Activated naive CD4-positive, alpha-beta T cell (primary cell): ENCODE measurements around the gene KCNJ9.

ENCODE experiments used
- DNase-seq, 4 experiments: peaks; one replicate each; lab custom pipeline; 2025; lab: John Stamatoyannopoulos, UW

KCNJ9 gene

DNA sequence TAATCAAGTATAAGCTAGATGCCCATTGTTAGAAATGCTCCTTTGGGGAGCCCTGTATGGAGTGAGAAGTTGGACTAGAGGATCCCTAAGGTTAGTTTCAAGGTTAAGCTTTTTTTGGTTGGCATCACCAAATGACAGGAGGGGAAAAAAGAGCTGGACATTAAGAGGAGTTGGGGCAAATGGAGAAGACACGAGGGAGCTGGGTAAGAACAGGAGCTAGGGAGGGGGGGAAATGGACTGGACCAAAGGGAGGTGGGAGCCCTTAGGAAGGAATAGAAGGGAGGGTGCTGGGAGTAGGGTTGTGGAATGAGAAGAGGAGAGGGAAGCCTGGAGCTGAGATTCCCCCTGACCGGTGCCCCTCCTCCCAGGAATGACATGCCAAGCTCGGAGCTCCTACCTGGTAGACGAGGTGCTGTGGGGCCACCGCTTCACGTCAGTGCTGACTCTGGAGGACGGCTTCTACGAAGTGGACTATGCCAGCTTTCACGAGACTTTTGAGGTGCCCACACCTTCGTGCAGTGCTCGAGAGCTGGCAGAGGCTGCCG lies 5.9 kb downstream of the KCNJ9 start:
- DNase-seq, result no peak

DNA sequence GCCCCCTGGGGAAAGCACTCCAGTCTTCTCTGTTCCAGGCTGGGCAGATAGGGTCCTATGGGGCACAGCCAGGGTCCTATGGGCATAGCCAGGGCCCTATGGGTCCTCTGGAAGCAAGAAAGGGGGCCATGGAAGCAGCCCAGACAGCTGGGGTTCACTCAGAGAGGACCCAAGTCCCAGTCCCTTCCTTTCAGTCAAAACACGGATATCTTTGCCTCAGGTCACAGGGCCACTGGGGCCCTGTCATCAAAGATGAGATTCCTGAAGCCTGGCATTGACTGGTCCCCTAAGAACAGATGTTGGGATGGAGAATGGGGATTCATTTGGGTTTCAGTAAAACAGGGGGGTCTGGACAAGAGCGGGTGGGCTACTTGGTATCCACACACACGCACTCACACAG lies 8.5 kb downstream of the KCNJ9 start:
- DNase-seq, result no peak

DNA sequence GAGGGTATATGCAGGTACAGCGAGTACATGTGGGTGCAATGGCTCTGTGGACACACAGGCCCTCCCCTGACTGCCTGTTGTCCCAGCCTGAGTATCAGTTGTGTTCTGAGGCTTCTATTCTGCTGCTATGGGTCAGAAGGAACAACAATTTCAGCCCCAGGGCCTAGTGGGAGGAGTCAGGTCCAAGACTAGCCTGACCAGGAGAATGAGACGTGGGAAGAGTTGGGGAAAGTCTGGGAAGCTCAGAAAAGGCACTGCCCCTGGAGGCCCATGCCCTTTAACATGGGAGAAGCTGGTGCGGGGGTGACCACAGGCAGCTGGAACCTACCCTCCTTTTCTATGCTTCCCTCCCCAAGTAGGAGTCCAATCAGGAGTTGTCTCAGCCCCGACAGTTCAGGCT lies 9.4 kb downstream of the KCNJ9 start:
- DNase-seq, result no peak

DNA sequence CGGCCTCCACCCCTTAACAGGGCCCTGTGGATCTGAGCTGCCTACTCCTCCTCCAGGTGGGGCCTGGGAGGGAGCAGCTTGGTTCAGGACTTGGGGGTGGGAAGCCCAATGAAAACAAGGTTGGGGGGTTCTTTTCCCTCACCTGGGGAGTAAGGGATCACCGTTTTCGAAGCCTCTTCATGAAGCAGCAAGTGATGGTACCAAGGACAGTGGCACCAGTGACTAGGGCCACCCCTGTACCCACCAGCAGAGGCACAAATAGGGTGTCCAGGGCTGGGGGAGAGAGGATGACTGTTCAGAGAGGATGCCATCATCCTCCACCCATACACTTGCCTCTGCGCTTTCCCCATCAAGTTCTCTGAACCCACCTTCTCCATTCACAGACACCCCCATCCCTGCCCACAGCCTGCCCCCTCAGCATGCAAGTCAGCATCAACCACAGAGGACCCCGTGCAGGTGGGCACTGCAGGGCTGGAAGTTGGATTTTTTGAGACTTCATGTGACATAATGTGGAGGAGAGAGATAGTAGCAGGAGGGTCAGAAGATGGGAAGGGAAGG lies 10.4 kb downstream of the KCNJ9 start:
- no peak for DNase-seq

DNA sequence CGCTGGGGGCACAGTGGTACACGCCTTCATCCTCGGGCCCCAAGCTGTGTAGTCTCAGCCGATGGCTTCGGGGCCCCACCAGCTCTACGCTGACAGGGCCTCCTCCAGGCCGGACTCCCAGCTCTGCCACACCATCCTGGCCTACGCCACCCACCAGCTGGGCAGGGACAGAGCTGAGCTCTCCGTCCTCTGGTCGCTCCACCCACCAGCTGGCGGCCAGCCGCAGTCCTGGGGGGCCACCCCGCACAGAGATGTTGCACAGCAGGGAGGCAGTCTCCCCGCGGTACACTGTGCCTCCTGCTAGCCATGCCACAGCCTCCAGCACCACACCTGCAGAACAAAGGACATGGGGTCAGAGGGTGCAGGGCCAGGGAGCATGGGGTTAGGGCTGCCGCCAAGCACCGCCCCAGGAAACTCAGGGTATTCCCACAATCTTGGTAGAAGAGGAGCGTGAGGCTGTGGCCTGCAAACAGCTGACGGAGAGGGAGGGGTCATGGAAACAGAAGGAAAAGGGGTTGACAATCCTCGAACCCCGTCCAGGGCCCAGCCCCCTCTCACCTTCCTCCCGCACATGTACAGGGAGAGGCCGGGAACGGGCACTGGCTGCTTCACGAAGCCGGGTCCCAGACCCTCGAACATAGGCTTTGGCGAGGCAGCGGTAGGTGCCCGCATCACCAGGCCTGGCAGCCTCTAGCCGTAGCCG lies 11.2 kb downstream of the KCNJ9 start:
- no peak for DNase-seq

DNA sequence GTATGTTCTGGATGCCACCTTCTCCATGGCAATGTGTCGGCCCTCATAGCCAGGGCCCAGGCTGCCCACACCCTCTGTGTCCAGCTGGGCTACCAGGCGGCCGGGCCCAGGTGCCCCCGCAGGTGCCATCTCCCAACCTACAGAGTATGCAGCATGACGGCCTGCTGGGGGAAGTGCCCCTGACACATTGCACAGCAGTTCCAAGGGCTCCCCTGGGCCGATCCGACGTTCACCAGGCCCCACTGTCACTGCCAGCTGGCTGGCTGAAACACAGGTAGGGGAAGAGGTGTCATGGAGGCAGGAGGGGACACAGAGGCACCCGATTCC lies 11.7 kb downstream of the KCNJ9 start:
- no peak for DNase-seq

DNA sequence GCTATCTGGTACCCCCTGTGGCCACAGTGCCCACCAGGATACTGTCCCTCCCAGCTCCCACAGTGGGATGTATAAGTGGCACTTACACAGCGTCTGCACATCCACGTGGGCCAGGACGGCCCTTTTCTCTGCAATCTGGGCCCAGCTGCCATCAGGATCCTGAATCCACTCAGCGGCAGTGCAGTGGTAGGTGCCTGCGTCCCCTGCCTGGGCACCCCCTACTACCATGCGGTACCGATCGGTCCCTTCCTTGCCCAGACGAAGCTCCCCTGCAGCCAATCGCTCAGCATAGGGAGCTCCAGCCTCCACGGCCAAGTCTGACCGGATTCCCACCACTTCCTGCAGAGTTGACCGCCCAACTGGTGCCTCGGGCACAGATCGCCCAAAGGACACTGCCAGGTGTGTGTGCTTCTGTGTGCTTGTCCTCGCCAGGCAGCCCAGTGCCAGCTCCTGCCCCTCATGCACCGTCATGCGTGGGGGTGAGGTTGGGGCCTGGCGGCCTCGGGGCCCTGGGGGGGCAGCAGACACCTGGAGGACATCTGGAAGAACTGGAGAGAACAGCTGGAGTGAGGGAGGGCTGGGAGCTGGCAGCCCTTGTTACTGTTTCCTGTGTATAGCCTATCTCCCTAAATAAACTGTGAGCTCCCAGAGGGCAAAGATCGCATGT lies 12.4 kb downstream of the KCNJ9 start:
- no peak for DNase-seq

DNA sequence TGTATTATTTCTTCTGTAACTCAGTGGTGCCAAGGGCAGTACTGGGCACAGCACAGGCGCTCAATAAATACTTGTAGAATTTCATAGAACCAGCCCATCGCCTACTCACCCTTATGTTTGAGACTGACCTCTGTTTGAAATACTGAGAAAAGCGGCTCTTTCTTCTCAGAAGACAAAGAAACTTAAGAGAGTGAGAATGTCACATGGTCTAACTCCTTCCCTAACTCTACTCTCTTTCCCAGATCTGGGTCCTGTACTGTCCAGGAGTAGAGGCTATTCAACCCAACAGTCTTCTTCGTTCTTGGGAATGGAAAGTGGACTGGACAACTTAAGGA lies 12.9 kb downstream of the KCNJ9 start:
- no peak for DNase-seq

DNA sequence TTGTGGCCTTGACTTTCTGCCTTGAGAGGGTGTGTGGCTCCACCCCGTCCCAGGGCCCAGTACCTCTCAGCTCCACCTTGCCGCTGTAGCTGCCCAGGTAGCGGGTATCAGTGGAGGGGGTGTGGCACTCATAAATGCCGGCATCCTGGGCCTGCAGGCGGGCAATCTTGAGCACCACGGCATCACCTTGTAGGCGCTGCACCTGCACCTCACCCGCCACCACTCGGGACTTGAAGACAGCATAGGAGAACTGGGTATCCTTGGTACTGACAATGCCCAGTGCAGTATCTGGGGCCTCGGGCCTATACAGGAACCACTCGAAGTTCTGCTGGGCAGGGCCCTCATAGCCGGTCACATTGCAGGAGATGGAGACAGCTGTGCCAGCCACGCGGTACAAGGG lies 13.5 kb downstream of the KCNJ9 start:
- DNase-seq, result no peak

DNA sequence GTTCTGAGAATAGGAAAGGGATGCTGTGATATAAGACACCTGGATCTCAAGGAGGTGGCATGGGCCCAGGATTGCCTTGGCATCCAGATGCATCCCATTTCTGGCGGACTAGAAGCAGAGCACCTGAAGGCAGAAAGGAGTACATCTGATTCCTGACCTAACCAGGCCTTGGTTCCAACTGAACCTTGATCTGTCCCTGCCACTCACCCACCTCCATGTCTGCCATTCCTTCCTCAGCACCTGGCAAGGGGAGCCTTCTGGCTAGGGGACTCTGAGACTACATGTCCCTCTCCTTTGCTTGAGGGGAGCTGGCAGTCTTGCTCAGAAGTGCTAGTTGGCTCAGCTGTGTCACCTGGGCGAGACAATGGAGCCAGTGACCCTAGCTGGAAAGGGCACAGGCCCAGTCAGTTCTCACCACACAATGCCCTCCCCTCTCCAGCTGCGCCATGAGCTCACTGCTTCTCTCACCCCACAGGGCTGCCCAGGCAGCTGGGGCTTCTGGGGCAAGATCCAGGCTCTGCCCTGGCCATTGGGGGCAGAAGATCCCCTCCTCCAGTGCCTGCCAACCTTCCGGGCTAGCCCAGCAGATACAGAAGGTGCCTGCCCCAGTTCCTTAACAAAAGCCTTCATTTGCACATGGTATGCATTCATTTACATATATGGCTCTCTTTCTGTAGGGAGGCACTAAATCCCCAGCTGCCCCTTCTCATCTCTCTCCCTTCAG lies 14.2 kb downstream of the KCNJ9 start:
- no peak for DNase-seq

DNA sequence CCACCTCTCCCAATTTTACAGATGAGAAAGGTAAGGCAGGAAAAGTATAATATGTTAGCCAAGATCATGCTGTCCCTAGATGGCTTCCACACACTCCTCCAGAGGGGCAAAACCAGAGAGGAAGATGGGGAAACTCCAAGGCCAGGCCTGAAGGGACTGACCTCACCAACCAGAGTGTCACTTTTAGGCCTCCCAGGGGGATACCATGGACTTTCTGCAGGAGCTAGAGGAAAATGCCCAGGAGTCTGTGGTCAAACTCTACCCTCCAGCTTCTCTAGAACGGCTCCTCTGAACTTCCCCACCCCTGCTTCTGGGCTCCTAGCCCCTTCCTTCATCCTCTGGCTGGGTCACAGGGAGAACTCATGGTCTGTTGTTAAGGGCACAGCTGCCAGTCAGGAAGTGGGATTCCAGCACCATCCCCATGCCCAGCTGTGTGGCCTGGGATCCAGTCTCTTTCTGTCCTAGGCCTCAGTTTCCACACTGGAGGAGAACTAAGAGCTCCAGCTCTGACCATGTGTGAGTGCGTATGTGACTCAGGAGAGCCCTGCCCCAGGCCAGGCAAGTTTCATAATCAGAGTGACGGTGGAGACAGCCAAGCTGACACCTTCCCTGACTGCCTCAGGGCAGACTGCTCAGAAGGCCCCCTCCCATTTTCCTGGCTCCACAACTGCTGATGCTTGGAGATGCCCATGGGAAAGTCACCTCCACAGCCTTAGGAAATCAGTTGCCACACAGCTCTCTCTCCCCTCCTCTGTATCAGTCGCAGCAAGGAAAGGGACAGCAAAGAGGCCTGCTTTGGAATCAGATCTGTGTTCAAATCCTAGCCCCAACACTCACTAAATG lies 15.2 kb downstream of the KCNJ9 start:
- DNase-seq, result no peak

DNA sequence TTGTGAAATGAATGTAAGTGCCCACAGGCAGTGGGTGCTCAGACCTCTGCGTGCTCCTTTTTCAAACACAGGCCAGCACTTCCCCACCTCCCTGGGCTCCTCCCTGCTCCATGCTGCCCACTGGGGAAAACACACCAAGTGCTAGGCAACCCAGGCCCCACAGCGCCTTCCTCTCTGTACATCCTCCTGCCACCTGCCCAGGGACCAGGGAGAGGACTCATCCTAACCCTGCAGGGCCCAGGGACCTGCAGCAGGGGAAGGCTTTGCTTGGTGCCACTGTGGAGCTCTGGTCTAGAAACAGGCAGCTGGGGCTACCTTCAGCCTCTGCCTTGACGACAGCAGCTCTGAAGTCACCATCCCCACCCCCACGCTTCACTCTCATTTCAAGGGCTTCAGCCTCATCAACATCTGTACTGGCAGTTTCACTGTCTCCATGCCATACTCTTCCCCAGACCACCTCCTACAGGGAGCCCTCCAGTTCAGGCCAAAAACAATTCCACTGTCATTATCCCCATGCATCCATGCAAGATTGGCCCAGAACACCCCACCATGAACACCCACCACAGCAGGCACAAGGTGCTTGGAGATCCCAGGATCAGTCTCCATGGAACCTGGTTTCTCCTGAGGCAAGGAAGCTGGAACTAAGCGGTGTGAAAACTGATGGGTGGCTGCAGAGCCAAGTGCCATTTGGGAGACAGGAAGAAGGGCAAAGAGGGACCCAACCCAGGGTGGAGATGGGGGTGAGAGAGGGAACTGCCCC lies 16.0 kb downstream of the KCNJ9 start:
- DNase-seq, result no peak

DNA sequence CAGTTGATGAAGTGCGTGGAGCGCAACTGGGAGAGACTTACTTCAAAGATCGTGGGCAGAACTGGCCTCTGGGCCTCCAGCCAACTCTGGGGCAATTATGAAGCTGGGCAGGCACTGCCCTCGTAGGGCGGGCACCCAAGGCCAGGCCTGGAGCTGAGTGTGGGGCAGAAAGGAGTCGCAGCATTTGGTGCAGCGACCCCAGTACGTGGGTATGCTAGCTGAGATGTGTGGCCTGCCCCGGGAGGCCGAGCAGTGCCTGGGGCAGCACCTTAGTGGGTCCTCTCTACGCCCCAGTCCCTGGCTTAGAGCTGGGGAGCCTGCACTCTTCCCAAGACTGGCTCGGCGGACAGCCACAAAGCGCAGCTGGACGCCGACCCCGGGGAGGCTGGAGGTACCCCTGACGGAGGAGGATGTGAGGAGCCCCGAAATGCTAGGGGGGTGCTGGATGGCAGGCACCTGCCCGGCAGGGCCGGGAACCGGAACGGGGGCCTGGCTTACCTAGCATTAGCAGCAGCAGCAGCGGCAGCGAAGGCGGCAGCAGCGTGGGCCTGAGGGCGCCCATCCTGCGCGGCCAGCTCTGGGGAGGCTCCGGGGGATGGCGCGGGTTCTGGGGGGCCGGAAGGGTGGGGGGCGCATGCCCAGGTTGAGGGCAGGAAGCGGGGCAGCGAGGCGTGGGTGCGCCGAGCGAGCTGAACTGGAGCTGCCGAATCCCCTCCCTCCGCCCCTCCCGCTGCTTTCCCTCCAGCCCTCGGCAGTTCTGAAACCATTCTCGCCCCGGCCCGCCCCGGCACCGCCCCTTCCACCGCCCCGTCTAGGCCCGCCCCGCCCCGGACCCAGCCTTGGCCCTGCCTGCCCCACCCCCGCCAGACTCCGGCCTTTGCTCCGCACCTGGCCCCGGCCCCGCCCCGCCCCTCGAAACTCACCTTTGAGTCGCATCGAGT lies 16.8 kb downstream of the KCNJ9 start, which contains the start of gene IGSF8:
TSS of gene IGSF8 (minus strand) at position 709 of the 941 bp plus-strand sequence. CDS start at position 562, 147 bp downstream.
- DNase-seq, result peak; percentile 97 to 100 (median 100)

DNA sequence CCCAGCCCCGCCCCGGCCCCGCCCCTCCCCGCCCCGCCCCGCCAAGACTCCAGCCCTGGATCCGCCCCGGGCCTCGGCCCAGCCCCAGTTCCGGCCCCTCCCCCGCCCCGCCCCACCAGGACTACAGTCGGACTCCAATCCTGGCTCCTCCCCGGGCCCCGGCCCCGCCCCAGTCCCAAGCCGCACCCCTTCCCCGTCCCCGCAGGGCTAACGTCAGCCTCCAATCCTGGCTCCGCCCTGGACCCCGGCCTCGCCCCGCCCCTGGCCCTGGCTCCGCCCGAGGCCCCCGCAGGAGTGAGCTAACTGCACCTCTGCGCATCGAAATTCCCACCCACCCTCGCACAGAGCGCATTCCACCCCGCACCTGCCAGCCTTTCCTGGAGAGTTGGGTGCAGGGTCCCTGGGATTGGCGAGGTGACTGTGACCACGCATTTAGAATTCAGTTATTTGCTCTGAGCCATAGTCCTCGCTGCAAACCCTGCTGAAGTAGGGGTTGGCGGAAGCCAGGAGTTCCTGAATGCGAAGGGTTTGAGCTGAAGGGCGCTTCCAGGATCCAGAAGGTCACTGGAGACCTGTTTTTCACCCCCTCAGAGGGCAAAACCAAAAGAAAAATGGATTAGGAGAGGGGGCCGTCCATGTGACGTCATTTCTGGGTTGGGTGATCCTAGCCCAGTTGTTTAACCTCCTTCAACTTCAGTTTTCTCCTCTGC lies 17.7 kb downstream of the KCNJ9 start:
- DNase-seq, result peak; percentile 97 to 100 (median 100)

DNA sequence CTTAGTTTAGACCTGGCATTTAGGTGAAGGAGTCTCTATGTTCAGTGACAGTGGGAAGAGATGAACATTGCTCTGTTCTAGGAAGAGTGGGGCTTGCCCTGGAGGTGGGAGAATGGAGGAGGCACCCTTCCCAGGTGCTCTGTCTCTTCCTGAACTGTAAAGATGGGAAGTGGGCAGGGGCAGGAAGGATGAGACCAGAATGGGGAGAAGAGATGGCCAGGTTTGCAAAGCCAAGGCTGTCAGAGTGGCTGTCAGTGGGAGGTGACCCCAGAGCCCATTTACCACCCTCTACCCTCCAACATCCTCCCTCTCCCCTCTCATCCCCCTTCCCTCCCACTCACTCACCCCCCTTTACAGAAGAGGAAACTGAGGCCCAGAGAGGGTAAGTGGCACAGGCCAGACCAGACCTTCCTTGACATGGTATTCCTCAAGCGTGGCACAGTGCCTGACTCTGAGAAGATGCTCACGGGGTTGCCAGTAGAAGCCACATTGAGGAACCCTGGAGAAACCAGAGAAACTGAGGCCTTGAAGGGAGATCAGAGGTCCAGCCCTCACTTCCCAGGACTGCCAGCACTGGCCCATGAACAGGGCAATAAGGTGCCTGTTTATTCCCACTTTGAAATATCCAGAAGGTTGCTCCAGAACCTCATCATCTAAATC lies 18.5 kb downstream of the KCNJ9 start:
- DNase-seq, result no peak

DNA sequence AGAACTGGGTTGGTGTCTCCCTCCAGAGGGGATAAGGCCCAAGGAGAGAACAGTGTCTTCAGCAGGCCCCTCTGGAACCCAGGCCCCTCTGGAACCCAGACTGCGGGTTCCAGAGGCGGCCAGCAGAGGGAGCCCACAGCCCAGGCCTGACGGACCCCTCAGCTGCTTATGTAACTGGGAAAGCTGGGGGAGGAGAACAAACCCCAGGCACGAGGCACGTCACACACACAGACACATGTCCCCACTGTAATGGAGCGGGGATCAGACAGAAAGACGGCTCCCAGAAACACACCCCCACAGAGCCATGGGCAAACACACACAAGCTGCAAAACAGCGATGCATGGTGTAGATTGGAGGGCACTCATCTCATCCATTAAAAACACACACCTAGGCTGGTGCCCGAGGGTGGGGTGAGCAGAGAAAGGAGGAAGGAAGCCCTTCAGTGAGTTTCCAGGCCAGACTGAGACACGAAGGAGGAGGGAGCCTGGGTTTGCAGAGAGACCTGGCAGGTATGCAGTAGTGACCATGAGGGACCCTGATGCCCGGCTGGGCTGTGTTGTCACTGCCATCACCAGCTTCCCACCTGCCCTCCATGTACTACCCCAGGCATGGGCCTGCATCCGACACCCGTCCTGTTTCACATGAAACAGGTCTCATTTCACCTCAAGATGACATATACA lies 19.8 kb downstream of the KCNJ9 start:
- peak; percentile 33 to 65 (median 48) for DNase-seq

DNA sequence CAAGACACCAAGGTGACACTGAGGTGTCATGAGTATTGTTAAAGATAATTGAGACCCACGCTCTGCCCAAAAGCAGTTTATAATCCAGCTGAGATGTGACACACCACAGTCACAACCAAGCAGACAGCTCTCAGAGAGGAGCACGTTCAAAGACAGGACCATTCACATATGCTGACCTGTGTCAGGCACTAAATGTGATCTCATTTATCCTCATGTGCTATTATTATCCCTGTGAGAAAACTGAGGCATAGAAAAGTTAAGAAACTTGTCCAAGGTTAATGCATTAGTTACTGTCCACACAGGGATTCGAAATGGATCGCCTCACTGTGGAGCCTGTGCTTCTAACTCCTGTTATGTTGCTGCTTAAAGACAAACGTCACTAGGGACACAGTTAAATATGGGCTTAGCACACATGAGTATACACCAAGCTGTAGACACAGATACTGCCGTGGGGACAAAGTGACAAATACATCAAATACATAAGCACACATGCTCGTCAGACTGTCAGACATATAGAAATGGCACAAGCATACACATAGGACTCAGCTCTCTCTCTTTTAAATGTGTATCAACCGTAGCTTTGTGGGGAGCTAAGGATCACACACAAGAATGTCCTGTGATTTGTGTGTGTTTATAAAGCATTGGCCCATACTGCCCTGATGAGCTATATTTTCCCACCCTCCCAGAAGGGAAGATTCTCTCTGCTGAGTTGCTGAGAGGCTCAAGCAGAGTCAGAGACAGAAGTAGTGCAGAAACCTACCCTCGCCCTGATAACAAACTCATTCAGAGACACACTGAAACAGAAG lies 20.6 kb downstream of the KCNJ9 start:
- no peak for DNase-seq
